LNCAP (cell line): Measurements from ENCODE around the gene PROB1.

Experiments
- CTCF ChIP-seq: fragments of 450-650 bp; IDR thresholded peaks from 2 replicates; pipeline ENCODE4 v1.5.1; 2017; ENCODE audit warnings: mild to moderate bottlenecking

The PROB1 gene

GRCh38 chr5:139382807-139383206 lies 12.1 kb downstream of the PROB1 start:
- TF ChIP-seq CTCF: no peak

- no peak for TF ChIP-seq CTCF
Observed at GRCh38 chr5:139381837-139382761, 12.8 kb downstream of the PROB1 start.

GRCh38 chr5:139379626-139380449 lies 15.1 kb downstream of the PROB1 start:
- TF ChIP-seq CTCF: no peak

- no peak for TF ChIP-seq CTCF
Observed at GRCh38 chr5:139378941-139379361, 16.0 kb downstream of the PROB1 start.

GRCh38 chr5:139378101-139378825 lies 16.6 kb downstream of the PROB1 start:
- no peak for TF ChIP-seq CTCF

- no peak for TF ChIP-seq CTCF
Observed at GRCh38 chr5:139377226-139377625, 17.7 kb downstream of the PROB1 start.

- TF ChIP-seq CTCF: no peak
Observed at GRCh38 chr5:139376364-139376763, 18.5 kb downstream of the PROB1 start.
